Measurements from ENCODE around the gene PRRT1.
"Not testable (repeated sequence)": the region's sequence is repeated elsewhere in the genome, so short reads cannot be mapped to it uniquely, and the experiment has no call there.

PRRT1 gene

DNA sequence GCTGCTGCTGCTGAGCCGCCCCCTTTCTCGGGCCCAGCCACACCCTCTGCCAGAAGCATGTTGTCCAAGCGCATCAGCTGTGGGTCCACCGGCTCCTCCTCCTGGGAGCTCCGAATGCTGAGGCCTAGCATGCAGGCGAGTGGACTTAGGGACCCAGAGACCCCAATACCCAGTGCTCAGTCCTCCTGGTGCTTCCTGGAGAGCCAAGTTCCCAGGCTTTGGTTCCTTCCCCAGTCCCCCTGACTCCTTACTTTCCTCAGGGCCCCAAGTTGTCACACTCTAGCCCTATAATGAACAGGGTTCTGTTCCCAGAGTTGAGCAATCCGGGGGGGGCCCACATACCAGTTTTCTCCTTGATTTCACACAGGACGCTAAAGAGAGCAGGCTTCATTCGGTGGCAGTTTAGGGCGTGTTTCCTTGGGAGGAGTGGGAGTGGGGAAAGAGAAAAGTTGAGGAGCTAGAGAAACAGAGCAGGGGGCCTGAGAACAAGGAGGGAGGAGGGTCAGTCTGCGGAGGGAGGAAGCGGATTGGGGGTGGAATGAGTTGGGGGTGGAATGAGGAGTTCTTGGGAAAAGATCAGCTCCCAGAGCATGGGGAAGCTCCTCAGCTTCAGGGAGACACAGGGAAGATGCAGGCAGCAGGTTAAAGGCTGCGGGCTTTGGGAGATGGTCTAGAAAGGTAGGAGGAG is 36.8 kb upstream of the PRRT1 start:
- no peak for DNase-seq (ENCODE audit: low read depth in 2 of 2)

DNA sequence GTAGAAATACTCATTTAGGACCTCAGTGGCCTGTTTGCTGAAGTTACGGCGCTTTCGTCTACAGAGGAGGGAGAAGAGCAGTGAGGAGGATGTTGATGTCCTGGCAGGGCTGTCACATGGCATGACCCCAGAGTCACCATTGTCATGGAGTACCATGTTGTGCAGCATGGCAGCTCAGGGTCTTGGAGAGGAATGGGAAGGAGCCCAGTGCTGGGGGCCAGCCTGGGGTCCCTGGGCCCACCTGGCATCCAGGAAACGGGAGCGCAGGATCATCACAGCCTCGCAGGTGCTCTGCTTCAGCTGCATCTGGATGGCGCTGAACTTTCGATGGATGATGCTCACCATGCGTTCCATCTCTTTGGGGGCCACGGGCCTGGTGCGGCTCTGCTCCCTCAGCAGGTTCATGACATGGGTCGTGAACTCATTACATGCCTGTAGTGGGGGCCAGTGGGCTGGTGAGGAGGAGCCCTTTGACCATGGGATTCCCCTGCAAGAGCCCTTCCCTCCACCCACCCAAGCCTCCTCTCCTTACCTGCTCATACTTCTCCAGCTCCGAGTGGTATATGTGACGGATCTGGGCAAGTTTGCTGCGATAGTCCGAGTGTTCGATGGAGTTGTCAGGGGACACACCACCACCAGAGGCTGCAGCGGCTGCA is 36.1 kb upstream of the PRRT1 start:
- DNase-seq (ENCODE audit: low read depth in 2 of 2), result not testable (repeated sequence)

DNA sequence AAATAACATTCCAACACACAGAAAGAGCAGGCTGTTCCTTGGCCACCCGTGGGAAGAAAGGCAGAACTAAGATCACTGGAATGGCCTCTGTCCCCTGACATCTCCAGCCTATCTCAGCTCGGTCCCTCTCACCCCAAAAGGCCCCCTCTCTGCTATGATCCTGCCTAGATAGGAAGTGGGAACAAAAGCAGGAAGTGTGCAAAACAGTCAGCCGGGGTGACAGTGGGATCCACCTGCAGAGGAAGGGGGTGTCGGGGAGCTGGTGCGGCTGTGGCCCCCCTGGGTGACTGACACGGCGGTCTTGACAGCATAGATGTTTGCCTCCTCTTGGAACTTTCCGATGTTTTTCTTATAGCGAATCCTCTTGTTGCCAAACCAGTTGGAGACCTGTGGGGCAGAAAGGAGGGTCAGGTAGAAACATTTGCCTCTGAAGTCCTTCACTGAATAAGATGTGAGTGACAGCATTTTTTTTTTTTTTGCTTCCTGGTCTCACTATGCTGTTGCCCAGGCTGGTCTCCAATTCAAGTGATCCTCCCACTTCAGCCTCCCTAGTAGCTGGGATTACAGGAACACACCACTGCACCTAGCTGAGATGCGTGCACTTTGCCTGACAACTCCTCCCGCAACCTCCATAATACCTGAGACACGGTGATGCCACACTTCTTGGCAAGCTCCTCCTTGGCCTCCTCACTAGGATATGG is 35.4 kb upstream of the PRRT1 start:
- no peak for DNase-seq (ENCODE audit: low read depth in 2 of 2)

DNA sequence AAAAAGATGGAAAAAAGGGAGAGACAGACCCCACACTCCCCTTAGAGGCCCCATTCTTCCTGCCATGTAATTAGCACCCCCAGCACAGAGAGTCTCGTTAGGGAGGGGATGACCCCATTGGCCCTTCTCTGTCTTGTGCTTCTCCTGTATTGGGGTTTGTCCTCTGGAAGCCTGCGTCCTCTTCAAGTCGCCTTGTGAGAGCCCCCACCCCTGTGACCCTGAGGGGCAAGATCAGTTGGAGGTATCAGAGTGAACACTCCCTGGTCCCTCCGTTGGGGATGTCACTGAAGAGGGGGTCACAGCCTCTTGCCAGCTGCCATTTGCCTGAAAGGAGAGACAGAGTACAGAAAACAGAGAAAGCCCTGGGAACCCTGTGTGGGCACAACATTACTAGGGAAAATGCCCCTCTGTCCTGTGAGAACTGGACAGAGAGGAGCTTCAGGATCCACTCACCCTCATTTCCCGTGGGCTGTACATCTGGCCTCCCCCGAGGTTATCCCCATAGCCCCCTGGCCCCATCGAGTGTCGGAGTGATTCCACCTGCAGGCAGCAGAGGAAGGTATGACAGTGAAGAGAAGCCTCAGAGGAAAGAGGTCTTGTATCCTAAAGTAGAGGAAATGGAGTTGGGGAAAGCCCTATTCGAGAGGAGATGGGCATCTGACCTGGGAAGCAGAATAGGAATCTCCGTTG is 34.6 kb upstream of the PRRT1 start:
- not testable (repeated sequence) for DNase-seq (ENCODE audit: low read depth in 2 of 2)

DNA sequence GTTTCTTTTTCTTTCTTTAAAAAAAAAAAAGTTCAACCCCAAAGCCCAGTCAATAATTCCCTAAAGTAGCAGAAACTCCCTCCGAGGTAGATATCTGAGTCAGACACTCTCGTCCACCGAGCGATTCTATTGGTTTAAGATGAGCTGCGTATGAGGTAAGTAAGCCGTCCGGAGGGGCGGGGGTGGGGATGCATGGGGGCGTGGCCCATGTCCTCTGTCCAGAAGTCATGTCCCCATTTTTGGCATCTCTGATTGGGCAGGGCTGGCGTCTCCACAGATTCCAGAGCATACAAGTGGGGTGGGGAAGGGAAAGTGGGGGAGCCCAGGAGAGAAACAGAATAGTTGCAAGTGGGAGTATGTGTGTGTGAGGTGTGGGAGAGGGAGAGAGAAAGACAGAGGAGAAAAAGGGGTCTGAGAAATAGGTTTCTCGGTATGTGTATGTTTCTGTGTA is 34.0 kb upstream of the PRRT1 start:
- not testable (repeated sequence) for DNase-seq (ENCODE audit: low read depth in 2 of 2)

DNA sequence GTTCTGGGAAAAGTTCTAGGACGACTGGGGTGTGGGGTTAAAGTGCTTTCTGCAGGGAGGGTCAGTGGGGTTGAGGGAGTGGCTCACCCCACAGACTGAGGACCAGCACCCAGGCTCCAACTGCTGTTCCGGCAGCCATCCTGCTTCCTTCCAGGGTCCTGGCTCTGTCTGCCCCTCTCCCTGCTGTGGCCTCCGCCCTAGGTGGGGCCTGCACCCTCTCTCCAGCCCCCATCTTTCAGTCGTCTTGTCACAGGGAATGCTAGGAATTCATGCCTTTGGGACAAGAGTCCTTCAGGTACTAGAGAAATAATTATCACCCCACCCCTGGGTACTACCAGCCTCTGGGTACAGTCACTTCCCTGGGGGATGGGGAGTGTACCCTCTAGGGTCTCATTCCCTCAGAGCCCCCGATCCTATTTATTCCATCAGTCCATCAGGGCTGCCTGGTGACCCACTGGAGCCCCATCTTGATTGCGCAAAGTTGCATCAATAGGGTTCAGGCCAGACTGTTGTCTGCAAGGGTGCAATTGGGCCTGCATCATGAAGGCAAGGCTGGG is 32.4 kb upstream of the PRRT1 start, which contains the start of gene AGER:
AGER (minus strand) TSS at position 170 of the 557 bp plus-strand sequence; CDS start at position 139, 31 bp downstream.
- DNase-seq (ENCODE audit: low read depth in 2 of 2), result no peak

DNA sequence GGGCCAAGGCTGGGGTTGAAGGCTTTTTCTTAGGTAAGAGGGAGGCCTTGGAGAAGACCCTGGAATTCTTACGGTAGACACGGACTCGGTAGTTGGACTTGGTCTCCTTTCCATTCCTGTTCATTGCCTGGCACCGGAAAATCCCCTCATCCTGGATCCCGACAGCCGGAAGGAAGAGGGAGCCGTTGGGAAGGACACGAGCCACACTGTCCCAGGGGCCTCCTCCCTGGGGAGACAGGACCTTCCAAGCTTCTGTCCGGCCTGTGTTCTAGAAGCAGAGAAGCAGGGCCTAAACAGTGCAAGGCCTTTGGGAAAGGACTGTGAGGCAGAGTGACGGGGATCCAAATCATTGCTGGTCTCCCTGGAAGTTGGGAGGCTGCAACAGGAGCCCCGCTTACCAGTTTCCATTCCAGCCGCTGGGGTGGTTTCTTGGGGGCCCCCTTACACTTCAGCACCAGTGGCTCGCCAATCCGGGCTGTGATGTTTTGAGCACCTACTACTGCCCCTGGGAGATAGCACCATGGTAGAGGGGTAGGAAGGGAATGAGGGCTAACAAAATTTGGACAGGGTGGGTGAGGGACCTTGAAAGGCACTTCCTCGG is 31.8 kb upstream of the PRRT1 start:
- no peak for DNase-seq (ENCODE audit: low read depth in 2 of 2)

DNA sequence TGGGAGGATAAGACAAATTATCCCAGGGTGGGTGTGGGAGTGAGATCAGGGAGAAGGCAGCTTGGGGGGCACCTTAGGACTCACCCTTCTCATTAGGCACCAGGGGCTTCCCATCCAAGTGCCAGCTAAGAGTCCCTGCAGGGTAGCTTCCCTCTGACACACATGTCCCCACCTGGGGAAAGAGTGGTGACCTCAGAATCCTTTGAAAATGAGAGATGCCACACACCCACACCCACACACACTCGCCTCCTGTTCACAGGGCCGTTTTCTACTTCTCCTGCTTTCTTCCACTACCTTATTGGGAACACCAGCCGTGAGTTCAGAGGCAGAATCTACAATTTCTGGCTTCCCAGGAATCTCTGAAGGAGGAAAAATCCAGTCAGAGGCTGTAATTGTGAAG is 31.3 kb upstream of the PRRT1 start:
- DNase-seq (ENCODE audit: low read depth in 2 of 2), result no peak

DNA sequence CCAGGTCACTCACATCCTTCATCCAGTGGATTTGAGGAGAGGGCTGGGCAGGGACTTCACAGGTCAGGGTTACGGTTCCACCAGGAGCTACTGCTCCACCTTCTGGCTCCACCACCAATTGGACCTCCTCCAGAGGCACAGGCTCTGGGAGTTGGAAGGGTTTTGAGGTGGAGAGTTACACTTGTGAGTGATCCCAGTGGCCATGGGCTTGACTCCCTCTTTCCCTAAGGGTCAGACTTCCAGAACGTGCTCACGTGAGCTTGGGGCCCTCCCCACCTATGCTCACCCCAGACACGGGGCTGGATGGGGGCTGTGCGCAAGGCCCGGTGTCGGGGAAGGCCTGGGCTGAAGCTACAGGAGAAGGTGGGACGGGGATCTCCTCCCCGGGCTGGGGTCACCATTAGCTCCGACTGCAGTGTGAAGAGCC is 30.8 kb upstream of the PRRT1 start:
- no peak for DNase-seq (ENCODE audit: low read depth in 2 of 2)

DNA sequence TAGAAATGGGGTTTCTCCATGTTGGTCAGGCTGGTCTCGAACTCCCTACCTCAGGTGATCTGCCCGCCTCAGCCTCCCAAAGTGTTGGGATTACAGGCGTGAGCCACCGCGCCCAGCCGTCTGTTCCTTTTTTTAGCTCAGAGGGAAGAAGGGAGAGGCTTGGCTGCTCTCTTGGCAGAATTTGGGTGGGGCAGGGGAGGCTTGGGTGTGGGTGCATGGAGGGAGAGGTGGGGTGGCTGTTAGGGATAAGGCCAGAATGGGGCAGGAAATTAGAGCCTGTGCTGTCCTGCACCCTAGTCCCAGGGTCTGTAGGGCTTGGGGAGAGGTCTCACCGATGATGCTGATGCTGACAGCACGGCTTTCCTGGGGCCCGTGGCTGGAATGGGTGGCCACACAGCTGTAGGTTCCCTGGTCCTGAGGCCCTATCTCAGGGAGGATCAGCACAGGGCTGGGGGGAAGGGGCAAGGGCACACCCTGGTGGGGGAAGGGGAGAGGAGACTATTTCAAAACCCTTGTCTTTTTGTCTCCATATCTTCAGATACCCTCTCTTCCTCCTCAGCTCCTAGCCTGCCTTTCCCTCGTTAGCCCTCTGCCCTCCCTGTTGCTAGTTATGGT is 30.3 kb upstream of the PRRT1 start:
- no peak for DNase-seq (ENCODE audit: low read depth in 2 of 2)

DNA sequence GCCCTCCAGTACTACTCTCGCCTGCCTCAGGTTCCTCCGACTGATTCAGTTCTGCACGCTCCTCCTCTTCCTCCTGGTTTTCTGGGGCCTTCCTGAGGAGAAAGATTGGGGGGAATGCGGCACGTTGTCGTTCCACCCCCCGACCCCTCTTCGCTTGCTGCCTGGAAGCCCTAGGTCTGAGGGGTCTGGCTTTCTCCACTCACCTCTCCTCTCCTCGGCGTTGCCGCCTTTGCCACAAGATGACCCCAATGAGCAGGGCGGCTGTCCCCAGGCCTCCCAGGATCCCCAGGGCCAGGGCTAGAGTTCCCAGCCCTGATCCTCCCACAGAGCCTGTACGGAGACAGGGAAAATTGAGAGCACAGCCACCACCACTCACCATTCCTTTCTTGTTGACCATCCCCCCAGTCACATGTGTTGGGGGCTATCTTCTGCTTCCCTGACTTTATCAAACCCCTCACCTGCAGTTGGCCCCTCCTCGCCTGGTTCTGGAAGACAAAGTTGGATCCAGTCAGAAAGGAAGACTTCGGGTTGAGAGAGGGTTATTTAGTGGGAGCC is 29.5 kb upstream of the PRRT1 start:
- no peak for DNase-seq (ENCODE audit: low read depth in 2 of 2)

DNA sequence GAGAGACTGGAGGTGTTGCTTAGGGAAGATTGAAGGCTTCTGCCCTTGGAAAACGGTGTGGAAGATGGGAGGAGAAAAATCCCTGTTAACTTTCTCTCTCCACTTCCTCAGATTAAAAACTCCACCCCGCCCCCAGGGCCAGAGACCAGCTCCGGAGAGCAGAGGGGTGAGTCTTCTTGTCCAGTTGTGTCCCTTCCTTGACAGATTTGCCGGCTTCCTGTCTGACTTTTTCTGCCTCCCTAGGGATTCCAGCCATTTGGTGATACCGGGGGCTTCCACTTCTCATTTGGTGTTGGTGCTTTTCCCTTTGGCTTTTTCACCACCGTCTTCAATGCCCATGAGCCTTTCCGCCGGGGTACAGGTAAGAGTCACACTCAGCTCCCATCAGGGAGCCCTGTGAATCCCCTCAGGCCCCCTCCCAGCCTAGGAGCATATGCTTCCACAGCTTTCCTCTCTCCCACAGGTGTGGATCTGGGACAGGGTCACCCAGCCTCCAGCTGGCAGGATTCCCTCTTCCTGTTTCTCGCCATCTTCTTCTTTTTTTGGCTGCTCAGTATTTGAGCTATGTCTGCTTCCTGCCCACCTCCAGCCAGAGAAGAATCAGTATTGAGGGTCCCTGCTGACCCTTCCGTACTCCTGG is 28.1 kb upstream of the PRRT1 start:
- DNase-seq (ENCODE audit: low read depth in 2 of 2), result no peak

DNA sequence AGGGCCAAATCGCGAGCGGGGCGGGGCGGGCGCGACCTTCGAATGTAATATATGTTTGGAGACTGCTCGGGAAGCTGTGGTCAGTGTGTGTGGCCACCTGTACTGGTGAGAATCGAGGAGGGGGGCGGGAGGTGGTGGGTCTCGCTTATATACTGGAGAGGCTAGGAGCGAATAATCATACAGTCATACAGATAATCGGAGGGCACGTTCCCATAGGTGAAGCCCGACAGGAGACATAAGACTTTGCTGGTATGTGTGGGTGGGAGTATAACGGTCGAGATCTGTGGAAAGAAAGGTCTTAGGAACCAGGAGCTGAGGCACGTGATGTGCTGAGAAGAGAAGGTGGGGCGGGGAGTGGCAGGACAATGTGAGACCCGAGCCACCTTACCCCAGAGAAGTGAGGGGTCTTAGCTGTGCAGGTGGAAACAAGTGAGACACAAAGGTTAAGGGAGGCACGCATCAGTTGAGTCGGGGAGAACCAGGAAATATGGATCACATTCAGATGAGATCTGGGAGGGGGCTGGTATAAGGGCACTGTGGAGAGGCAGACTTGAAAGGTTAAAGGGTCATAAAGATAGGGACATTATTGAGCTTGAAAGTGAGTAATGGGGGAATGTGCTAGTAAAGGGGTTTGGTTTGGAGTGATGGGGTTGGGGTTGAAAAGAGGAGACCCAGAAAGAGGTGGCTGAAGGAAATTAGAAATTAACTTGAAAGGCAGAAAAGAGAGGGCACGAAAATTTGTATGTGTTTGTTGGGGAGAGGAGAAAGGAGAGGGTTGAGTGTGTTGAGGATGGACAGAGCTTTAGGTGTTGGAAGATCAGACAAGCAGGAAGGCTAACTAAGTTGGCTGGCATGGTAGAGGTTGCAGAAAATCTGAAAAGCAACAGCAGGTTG is 27.1 kb upstream of the PRRT1 start:
- no peak for DNase-seq (ENCODE audit: low read depth in 2 of 2)

DNA sequence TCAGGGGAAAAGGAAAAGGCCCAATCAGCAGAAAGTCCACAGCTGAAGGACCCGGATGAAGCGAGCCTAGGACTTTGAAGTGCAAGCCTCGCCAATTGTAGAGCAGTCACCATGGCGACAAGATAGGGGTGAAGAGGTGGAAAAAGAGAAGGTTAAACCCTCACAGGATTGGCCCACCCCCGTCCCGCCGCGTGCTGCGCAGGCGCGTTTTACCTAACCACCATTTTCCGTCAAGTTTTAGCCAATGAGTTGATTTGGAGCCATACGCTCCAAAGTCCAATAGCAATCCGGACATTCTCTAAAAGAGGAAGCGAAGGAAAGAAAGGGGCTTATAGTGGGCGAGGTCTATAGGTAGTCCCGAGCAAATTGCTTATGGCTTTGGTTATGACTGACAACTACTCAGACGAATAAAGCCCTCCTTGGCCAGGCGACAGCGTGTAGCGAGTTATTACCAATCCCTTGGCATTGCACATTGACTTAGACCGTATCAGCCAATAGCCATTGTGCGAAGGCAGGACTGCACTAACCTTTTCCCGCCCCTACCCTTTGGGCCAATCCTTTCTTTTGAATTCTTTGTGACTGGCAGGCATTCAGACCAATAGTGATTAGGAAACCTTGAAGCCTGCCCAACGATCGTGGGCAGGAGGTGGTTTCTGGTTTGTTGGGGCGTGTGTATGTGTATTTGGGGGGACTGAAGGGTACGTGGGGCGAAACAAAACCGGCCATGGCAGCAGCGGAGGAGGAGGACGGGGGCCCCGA is 26.2 kb upstream of the PRRT1 start, which contains the start of gene RNF5:
RNF5 (plus strand) TSS at position 618 of the 759 bp plus-strand sequence; CDS start at position 725, 107 bp downstream.
- peak; percentile 78 to 79 for DNase-seq (ENCODE audit: low read depth in 2 of 2)

DNA sequence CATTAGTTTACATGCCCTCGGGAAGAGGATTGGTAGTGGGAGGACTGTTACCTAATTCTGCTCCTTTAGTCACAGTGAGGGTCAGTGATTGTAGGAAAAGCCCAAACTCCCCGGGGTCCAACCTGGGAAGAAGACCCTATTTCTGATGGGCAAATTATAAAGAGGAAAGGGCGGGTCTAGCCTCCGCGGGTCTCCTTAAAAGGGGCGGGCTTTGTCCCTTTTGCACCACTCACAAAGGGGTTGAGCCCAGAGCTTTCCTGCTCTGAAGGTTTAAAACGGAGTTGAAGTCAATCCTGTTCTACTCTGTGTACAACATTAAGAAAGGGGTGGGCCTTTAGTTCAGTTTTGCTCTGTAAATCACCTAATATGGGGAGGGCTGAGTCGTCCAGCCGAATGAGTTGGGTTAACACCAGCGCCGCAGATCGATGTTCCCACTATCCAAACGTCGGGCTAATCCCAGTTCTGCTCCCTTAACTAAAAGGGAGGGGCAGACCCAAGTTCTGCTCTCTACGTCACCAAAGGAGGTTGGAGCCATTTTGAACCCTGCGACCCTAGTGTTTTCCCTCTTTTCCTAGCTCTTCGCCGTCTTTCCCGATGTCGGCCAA is 25.5 kb upstream of the PRRT1 start:
- DNase-seq (ENCODE audit: low read depth in 2 of 2), result no peak

DNA sequence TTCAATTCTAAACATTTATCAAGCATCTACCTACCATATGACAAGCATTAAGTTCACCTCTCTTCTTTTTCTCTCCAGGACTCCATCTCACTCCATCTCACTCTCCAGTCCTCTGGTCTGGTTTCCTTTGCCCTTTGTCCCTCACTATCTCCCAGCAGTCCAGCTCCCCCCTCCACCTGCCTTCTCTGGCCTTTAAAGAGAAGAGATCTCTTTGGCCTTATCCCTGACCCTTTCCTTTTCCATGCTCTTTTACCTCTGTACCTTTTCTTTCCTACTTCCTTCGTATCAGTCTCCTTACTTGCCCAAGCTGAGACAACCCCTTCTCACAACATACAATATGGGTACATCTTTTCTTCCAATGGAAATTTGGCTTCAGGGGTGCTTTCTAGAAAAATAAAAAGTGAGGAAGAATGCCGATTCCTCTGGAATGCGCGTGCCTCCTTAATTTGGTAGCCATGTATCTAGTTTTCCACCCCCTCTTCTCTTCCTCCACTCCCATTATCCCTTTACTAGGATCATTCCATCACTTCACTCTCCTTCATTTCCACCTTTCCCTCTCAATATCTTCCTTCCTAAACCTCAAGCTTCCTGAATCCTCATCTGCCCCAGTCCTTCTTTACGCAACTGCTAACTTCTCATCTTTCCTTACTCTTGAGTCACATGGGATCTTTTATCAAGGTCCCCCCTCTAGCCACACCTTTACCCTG is 24.9 kb upstream of the PRRT1 start:
- DNase-seq (ENCODE audit: low read depth in 2 of 2), result no peak
